Mammary microvascular endothelial cell (primary cell): ENCODE measurements around the gene KIAA1614. TPM values are rescaled to one million over a fixed set of nuclear protein-coding genes. Genes with fewer than 3 reads are reported as not detected.

Source experiments
- total RNA-seq: library from RNA; depleted of rRNA; stranded (reverse); fragments of >200 nt; gene quantifications from 2 replicates; pipeline ENCODE4 v1.2.3, GENCODE V29; 2015

The KIAA1614 gene, protein sequence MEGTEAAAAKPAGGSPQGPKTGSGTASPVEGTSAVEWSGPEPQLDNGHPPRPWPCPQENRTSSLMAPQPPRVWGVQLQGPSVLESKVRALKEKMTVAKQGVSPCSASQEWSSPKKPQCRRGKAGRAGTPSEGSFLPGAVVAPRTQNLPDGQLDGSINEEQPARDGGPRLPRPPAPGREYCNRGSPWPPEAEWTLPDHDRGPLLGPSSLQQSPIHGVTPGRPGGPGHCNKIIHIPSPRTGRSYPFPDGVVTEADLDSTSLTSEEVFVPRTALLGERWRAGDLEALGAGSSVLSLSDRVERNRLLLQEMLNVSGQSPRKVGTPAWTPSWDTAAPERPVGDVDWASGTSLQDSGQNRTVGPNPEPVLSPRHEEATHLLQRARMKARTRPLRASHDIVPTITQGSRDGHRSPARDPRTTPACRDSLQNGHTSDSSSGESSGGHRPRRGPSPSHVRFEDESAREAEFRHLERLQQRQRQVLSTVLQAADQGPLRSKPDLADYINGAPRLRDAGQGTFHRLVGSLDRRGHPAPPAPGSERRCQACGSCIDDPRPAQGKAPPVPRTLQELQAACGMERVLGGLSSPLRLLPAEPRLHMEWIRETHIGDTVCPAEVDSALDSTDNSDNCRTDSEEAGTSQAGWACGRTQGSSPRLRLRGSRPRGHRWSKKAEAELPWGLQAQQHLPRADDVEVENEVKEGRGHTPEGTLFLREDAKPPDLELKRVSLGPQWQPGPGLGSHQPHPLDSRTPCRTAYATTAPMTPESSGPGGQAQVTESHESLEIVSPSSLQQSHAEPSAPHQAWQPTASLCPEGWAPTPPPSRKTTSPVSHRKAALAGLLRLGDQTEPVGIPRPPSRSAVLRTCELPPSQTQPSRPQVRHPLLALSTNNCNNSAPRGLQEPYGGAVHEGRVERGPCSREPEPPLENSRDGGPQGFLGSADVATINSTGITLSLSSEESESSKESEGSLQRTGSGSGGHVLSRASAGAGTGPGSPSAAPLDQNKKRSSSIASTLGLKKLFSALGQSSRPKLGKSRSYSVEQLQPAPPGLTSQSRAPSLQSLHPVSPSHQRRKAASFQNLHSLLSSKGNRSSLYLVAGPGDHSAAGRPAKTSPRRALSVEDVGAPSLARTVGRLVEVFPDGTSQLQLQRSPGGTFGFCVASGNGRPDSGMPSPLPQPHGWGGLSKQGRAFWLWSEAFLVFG
- 2.3 and 2.5 TPM in 2 replicates for total RNA-seq

DNA sequence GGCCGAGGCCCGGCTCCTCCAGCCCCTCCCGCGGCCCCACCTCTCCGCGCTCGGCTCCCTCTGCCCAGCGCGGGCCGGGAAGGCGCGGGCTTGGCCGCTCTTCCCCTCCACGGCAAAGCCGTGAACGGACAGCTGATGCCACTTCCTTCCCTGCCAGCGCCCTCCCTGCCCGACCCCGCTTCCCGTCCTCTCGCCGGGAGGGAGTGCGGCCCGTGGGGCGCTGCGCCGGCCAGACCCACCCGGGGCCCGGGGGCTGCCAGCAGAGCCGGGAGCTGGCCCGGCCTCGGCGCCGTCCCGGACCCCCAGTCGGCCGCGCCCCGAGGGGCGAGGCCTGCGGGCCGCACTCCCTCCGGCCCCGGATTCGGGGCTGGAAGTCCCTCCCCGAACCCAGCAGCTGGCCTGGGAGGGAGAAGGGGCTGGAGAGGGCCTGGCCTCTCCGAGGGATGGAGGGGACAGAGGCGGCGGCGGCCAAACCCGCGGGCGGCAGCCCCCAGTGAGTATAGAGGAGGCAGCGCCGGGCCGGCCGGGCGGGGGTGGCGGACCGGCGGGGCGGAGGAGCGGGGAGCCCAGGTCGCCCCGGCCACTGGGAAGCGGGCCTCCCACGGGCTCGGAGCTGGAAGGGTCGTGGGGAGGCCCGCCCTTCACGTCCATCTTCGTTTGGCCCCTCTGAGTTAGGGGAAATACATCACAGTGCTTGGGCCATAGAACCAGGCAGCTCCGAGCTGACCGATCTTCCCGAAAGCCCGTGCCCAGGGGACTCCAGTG, at the start of gene KIAA1614:
Gene KIAA1614 (plus strand): TSS at position 97 of the 765 bp plus-strand sequence. CDS start 347 bp downstream, at position 444.

Other genes starting within 250 kb of the KIAA1614 start
- gene STX6, start 110.0 kb downstream of the KIAA1614 start, total RNA-seq: 21.0 and 21.7 TPM in 2 replicates
- gene MR1, start 121.1 kb downstream of the KIAA1614 start, total RNA-seq: 7.4 and 8.8 TPM in 2 replicates
- 20.1 and 20.6 TPM in 2 replicates for gene IER5, start 175.8 kb downstream of the KIAA1614 start, total RNA-seq